PC-3 (cell line): ENCODE measurements around the gene DNAH14. TPM values are rescaled to one million over a fixed set of nuclear protein-coding genes. Genes with fewer than 3 reads are reported as not detected.

ENCODE experiments used
- ATAC-seq: fragments of 200-7000 bp; cut with Tn5 transposase; 2 replicates; pipeline ENCODE4 v1.9.1; 2020; ENCODE audit warnings: mild to moderate bottlenecking, moderate library complexity
- BruUV-seq: library from RNA; stranded (reverse); fragments of 400-500 nt; replicated peaks from 2 replicates; lab custom pipeline; 2021; lab: Mats Ljungman, UMichigan
- CTCF ChIA-PET: fragments of 300-600 bp; sonication (Branson Sonifier 250); formaldehyde crosslinking; loops from one replicate; lab custom pipeline; 2022; ENCODE audit warnings: antibody characterized with exemption; lab: Charles Lee
- POLR2A ChIA-PET: fragments of 300-600 bp; sonication (Branson Sonifier 250); formaldehyde crosslinking; loops from one replicate; lab custom pipeline; 2022; ENCODE audit warnings: antibody characterized with exemption; ENCODE audit not compliant: unreplicated experiment; lab: Charles Lee
- DNase-seq: peaks from one replicate; pipeline ENCODE4 v3.0.0-alpha.2; 2015
- H2AFZ ChIP-seq: fragments of 300-600 bp; sonication (generic); 2 replicates; pipeline ENCODE4 v1.6.0; 2016; ENCODE audit warnings: antibody characterized with exemption, low read length
- H3F3A ChIP-seq: fragments of 300-600 bp; sonication (generic); one replicate; pipeline ENCODE4 v1.6.0; 2017; ENCODE audit warnings: antibody characterized with exemption, low read length, control low read depth, mild to moderate bottlenecking; ENCODE audit not compliant: unreplicated experiment
- H3K27ac ChIP-seq: fragments of 300-600 bp; sonication (generic); 2 replicates; pipeline ENCODE4 v1.5.1; 2016; ENCODE audit warnings: mild to moderate bottlenecking, low read length
- H3K27me3 ChIP-seq: fragments of 300-600 bp; sonication (generic); 2 replicates; pipeline ENCODE4 v1.6.1; 2016; ENCODE audit warnings: low read length, mixed read lengths
- H3K36me3 ChIP-seq: fragments of 300-600 bp; sonication (generic); 2 replicates; pipeline ENCODE4 v1.6.1; 2016; ENCODE audit warnings: low read depth, mixed run types, low read length, mixed read lengths
- H3K4me1 ChIP-seq: fragments of 300-600 bp; sonication (generic); 2 replicates; pipeline ENCODE4 v1.5.1; 2016; ENCODE audit warnings: low read length; ENCODE audit not compliant: insufficient read depth
- H3K4me2 ChIP-seq: fragments of 300-600 bp; sonication (generic); 2 replicates; pipeline ENCODE4 v1.6.0; 2016; ENCODE audit warnings: low read length
- H3K4me3 ChIP-seq: fragments of 300-600 bp; sonication (generic); 2 replicates; pipeline ENCODE4 v1.5.1; 2016; ENCODE audit warnings: mild to moderate bottlenecking, low read length, mixed read lengths
- H3K79me2 ChIP-seq: fragments of 300-600 bp; sonication (generic); 2 replicates; pipeline ENCODE4 v1.6.1; 2017; ENCODE audit warnings: low read length, mixed read lengths
- H3K9ac ChIP-seq: fragments of 300-600 bp; sonication (generic); 2 replicates; pipeline ENCODE4 v1.6.0; 2016; ENCODE audit warnings: mild to moderate bottlenecking, low read length
- H3K9me2 ChIP-seq: fragments of 300-600 bp; sonication (generic); replicated peaks from 2 replicates; pipeline ENCODE4 v1.6.1; 2016; ENCODE audit warnings: mixed run types, low read length, mixed read lengths
- H3K9me3 ChIP-seq: fragments of 300-600 bp; sonication (generic); 2 replicates; pipeline ENCODE4 v1.6.1; 2016; ENCODE audit warnings: low read length, mixed read lengths
- H4K20me1 ChIP-seq: fragments of 300-600 bp; sonication (generic); 2 replicates; pipeline ENCODE4 v1.6.1; 2016; ENCODE audit warnings: low read length, mixed read lengths
- EZH2 ChIP-seq: fragments of 300-600 bp; sonication (generic); IDR thresholded peaks from one replicate; pipeline ENCODE4 v1.6.1; 2017; ENCODE audit warnings: antibody characterized with exemption, mild to moderate bottlenecking, low read length; ENCODE audit not compliant: unreplicated experiment
- EZH2phosphoT487 ChIP-seq: fragments of 300-600 bp; sonication (generic); IDR thresholded peaks from 2 replicates; pipeline ENCODE4 v1.6.1; 2018; ENCODE audit warnings: mild to moderate bottlenecking, antibody characterized with exemption, low read length, borderline replicate concordance
- intact Hi-C: fragments of 100-400 bp; cut with micrococcal nuclease; formaldehyde crosslinking; loops from 2 replicates; pipeline ENCODE4 v1.9.0; 2023
- total RNA-seq: library from RNA; depleted of rRNA; stranded (reverse); fragments of >200 nt; gene quantifications from 2 replicates; pipeline ENCODE4 v1.2.3, GENCODE V29; 2014
- TF ChIP-seq, protein P1 (sequence below): fragments of 300-600 bp; sonication (generic); conservative IDR thresholded peaks from 2 replicates; pipeline ENCODE4 v1.5.1; 2017; ENCODE audit warnings: antibody characterized with exemption, low read depth, mild to moderate bottlenecking, low read length

The DNAH14 gene
- total RNA-seq, 1 experiment from 2014 or later = 42.8 TPM

DNA sequence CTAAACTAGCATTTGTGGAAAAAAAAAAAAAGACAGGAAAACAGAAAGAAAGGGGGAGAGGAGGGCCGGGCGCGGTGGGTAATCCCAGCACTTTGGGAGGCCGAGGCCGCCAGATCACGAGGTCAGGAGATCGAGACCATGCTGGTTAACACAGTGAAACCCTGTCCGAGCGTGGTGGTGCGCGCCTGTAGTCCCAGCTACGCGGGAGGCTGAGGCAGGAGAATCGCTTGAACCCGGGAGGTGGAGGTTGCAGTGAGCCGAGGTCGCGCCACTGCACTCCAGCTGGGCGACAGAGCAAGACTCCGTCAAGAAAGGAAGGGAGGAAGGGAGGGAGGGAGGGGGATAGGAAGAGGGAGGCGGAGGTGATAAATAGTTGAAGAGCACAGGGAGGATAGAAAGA, 443.7 kb downstream of the DNAH14 start:
- no peak for ATAC-seq

GRCh38 chr1:225374996-225375395, 445.5 kb downstream of the DNAH14 start:
- Histone ChIP-seq H3K9ac (no peak overlapping the region), H3F3A (no peaks in the 10 kb centered on the region), H3K9me2 (no peaks in the 10 kb centered on the region), H3K4me2 (no peak overlapping the region), H4K20me1 (no peaks in the 10 kb centered on the region), H3K9me3 (no peaks in the 10 kb centered on the region), H3K27me3 (no peaks in the 10 kb centered on the region), H3K79me2 (no peaks in the 10 kb centered on the region), H3K36me3 (no peaks in the 10 kb centered on the region), H3K27ac (no peak overlapping the region), H2AFZ (no peak overlapping the region), H3K4me3 (no peak overlapping the region), H3K4me1 (no peaks in the 10 kb centered on the region)
- ChIA-PET CTCF (no interaction called here), POLR2A (interaction anchor here (0.6 kb wide), 1 partner anchor 810 kb away, joined by 3 read pairs; no protein-coding TSS in a partner anchor)
- no peak for ATAC-seq
- TF ChIP-seq, protein P1, sequence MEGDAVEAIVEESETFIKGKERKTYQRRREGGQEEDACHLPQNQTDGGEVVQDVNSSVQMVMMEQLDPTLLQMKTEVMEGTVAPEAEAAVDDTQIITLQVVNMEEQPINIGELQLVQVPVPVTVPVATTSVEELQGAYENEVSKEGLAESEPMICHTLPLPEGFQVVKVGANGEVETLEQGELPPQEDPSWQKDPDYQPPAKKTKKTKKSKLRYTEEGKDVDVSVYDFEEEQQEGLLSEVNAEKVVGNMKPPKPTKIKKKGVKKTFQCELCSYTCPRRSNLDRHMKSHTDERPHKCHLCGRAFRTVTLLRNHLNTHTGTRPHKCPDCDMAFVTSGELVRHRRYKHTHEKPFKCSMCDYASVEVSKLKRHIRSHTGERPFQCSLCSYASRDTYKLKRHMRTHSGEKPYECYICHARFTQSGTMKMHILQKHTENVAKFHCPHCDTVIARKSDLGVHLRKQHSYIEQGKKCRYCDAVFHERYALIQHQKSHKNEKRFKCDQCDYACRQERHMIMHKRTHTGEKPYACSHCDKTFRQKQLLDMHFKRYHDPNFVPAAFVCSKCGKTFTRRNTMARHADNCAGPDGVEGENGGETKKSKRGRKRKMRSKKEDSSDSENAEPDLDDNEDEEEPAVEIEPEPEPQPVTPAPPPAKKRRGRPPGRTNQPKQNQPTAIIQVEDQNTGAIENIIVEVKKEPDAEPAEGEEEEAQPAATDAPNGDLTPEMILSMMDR = no peak
- TF ChIP-seq EZH2phosphoT487 = no peak
- TF ChIP-seq EZH2 = no peak
- intact Hi-C loops = no loop called here
- DNase-seq = no peak
- BruUV-seq = no TSS peak

More for the DNA sequence above, 443.7 kb downstream of the DNAH14 start:
- intact Hi-C loops = no loop called here
- POLR2A ChIA-PET = interaction anchor here (0.5 kb wide), 1 partner anchor 899 kb away, joined by 13 read pairs; no protein-coding TSS in a partner anchor
- Histone ChIP-seq H3K9me2 (no peaks in the 10 kb centered on the region), H3K4me2 (no peak overlapping the region), H3K27ac (no peak overlapping the region), H3K9me3 (no peaks in the 10 kb centered on the region), H3K9ac (no peak overlapping the region), H3K36me3 (no peaks in the 10 kb centered on the region), H3K27me3 (no peaks in the 10 kb centered on the region), H3K4me3 (no peak overlapping the region), H3K79me2 (no peaks in the 10 kb centered on the region), H4K20me1 (no peaks in the 10 kb centered on the region), H3F3A (no peaks in the 10 kb centered on the region), H3K4me1 (no peaks in the 10 kb centered on the region), H2AFZ (no peak overlapping the region)
- BruUV-seq = no TSS peak
- CTCF ChIA-PET = no interaction called here
- TF ChIP-seq, protein P1 = no peak
- TF ChIP-seq EZH2 = no peak
- no peak for TF ChIP-seq EZH2phosphoT487
- no peak for DNase-seq

DNA sequence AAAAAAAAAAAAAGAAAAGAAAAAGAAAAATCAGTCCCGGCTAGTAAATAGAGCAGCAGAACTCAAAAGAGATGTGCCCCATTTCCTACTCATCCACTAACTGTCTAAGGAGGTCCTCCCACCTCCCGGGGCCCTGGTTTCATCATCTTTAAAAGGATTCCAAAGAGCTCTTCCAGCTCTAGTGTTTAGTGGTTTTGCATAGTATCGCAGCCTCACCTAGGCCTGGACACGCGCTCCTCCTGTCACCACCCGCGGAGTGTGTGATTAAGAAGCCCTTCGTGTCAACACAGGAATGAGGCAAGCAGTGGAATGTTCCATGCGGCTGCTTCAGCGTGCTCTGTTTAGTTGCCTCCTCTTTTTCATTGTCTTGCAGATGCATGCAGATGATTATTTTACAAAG, 449.4 kb downstream of the DNAH14 start:
- no peak overlapping the region for H3K4me2 ChIP-seq
- H3F3A ChIP-seq = no peaks in the 10 kb centered on the region
- H3K36me3 ChIP-seq = no peaks in the 10 kb centered on the region
- H3K9ac ChIP-seq = no peak overlapping the region
- H3K9me2 ChIP-seq = no peaks in the 10 kb centered on the region
- TF ChIP-seq, protein P1 = no peak
- TF ChIP-seq EZH2phosphoT487 = no peak
- no peak for TF ChIP-seq EZH2
- H3K27ac ChIP-seq = no peak overlapping the region
- H3K9me3 ChIP-seq = no peaks in the 10 kb centered on the region
- intact Hi-C loops = no loop called here
- BruUV-seq = no TSS peak
- H3K79me2 ChIP-seq = no peaks in the 10 kb centered on the region
- no peaks in the 10 kb centered on the region for H4K20me1 ChIP-seq
- no peak overlapping the region for H2AFZ ChIP-seq
- ChIA-PET CTCF (no interaction called here), POLR2A (interaction anchor here (0.6 to 0.7 kb wide), 3 partner anchors 14 to 181 kb away, joined by 4 read pairs; no protein-coding TSS in a partner anchor)
- H3K4me1 ChIP-seq = no peaks in the 10 kb centered on the region
- ATAC-seq = no peak
- DNase-seq = peak; percentile 15
- H3K27me3 ChIP-seq = no peaks in the 10 kb centered on the region
- no peak overlapping the region for H3K4me3 ChIP-seq
